Gastroesophageal sphincter (tissue), 4 donors: ENCODE data around the gene NDP. TPM values are rescaled to one million over a fixed set of nuclear protein-coding genes. Genes with fewer than 3 reads are reported as not detected.

Experiments used
- ATAC-seq: fragments of 150-250 bp; one replicate; pipeline ENCODE4 v1.9.1; 2016; ENCODE audit warnings: mild to moderate bottlenecking, moderate library complexity
- H3K27ac ChIP-seq, 4 donors: fragments of 200-600 bp; sonication (generic) in 3 of 4; 1 replicate in 3 of 4; 2 replicates in 1 of 4; pipeline ENCODE4 v1.5.1; 2016 to 2019
- H3K27me3 ChIP-seq: fragments of 200-600 bp; sonication (generic); one replicate; pipeline ENCODE4 v1.5.1; 2019
- H3K36me3 ChIP-seq, 2 donors: fragments of 200-600 bp; sonication (generic); one replicate each; pipeline ENCODE4 v1.5.1; 2019; ENCODE audit warnings: control low read depth in 1 of 2
- H3K4me1 ChIP-seq, 3 donors: fragments of 200-600 bp; sonication (generic); 1 replicate in 2 of 3; 2 replicates in 1 of 3; pipeline ENCODE4 v1.5.1; 2016 to 2019; ENCODE audit warnings: control low read depth in 2 of 3
- H3K4me3 ChIP-seq, 2 donors: fragments of 200-600 bp; sonication (generic); one replicate each; pipeline ENCODE4 v1.5.1; 2019; ENCODE audit warnings: mild to moderate bottlenecking in 1 of 2, moderate library complexity in 1 of 2
- H3K9me3 ChIP-seq, 3 donors: fragments of 200-600 bp; sonication (generic); one replicate each; pipeline ENCODE4 v1.5.1; 2017 to 2019; ENCODE audit warnings: control low read depth in 2 of 3
- CTCF ChIP-seq, 4 experiments: fragments of 200-600 bp in 2 of 4; fragments of 450-650 bp in 2 of 4; sonication (generic) in 1 of 4; IDR thresholded peaks; one replicate each; pipeline ENCODE4 v1.5.1; 2017 to 2019; ENCODE audit warnings: antibody characterized with exemption in 4 of 4, mild to moderate bottlenecking in 2 of 4, moderate library complexity in 2 of 4
- EP300 ChIP-seq: sonication (generic); formaldehyde crosslinking; IDR thresholded peaks from one replicate; pipeline ENCODE4 v1.6.1; 2017; ENCODE audit warnings: antibody characterized with exemption, mild to moderate bottlenecking
- POLR2A ChIP-seq, 2 donors: fragments of 450-650 bp; IDR thresholded peaks; one replicate each; pipeline ENCODE4 v1.6.1; 2017; ENCODE audit warnings: antibody characterized with exemption in 2 of 2, mild to moderate bottlenecking in 2 of 2, moderate library complexity in 1 of 2
- POLR2AphosphoS5 ChIP-seq: sonication (generic); formaldehyde crosslinking; IDR thresholded peaks from one replicate; pipeline ENCODE4 v1.6.1; 2017; ENCODE audit warnings: antibody characterized with exemption
- whole genome bisulfite sequencing, 2 donors: methylation state at CpG; one replicate each; pipeline ENCODE4 v1.1.5; 2018; ENCODE audit warnings: low coverage in 1 of 2; 5-methylcytosine and 5-hydroxymethylcytosine counted together
- total RNA-seq, 4 donors: library from RNA; depleted of rRNA; stranded (reverse); fragments of >200 nt; gene quantifications; one replicate each; pipeline ENCODE4 v1.1.0, GENCODE V29; 2016

NDP gene
- total RNA-seq, 4 donors from 2014 or later, result not detected

GRCh38 chrX:43974741-43975465 is 1.7 kb upstream of the NDP start:
- Histone ChIP-seq H3K9me3 (no peaks in the 10 kb centered on the region), H3K4me1 (peaks cover 0 to 6% (median 0%) of the 10 kb centered on the region in 3 donors), H3K36me3 (no peaks in the 10 kb centered on the region), H3K27me3 (no peaks in the 10 kb centered on the region), H3K27ac (no peak overlapping the region), H3K4me3 (no peak overlapping the region)
- 80 to 86% methylated on average over 2 to 4 of the region's 6 CpGs for WGBS, 2 donors
- TF ChIP-seq CTCF (IDR thresholded peaks at IDR 0.05), result no peak
- TF ChIP-seq EP300, result no peak
- no peak for TF ChIP-seq POLR2AphosphoS5
- no peak for TF ChIP-seq POLR2A (IDR thresholded peaks at IDR 0.05)
- no peak for ATAC-seq

GRCh38 chrX:43974100-43974475 is 898 bp upstream of the NDP start:
- H3K4me1 ChIP-seq, result peaks cover 0 to 6% (median 0%) of the 10 kb centered on the region in 3 donors
- H3K36me3 ChIP-seq, result no peaks in the 10 kb centered on the region
- TF ChIP-seq CTCF (IDR thresholded peaks at IDR 0.05) (no peak), EP300 (no peak), POLR2AphosphoS5 (no peak), POLR2A (IDR thresholded peaks at IDR 0.05) (no peak)
- 50 to 90% methylated on average over 2 of the region's 2 CpGs for WGBS, 2 donors
- ATAC-seq, result no peak
- H3K4me3 ChIP-seq, result peak overlapping the region in 1 of 2 donors; percentile 43
- no peaks in the 10 kb centered on the region for H3K9me3 ChIP-seq
- H3K27me3 ChIP-seq, result no peaks in the 10 kb centered on the region
- no peak overlapping the region for H3K27ac ChIP-seq

- 41 to 42% methylated on average over 13 to 14 of the region's 19 CpGs for WGBS, 2 donors
- Histone ChIP-seq H3K27ac (no peak overlapping the region), H3K36me3 (no peaks in the 10 kb centered on the region), H3K4me1 (peaks cover 0 to 6% (median 0%) of the 10 kb centered on the region in 3 donors), H3K4me3 (peak overlapping the region; percentile 35 to 43), H3K9me3 (no peaks in the 10 kb centered on the region), H3K27me3 (no peaks in the 10 kb centered on the region)
- TF ChIP-seq POLR2A (IDR thresholded peaks at IDR 0.05), result no peak
- no peak for TF ChIP-seq CTCF (IDR thresholded peaks at IDR 0.05)
- TF ChIP-seq EP300, result no peak
- no peak for TF ChIP-seq POLR2AphosphoS5
- ATAC-seq, result no peak
Measured at GRCh38 chrX:43971966-43972961, 926 bp downstream of the NDP start.

- no peak for ATAC-seq
- no peaks in the 10 kb centered on the region for H3K36me3 ChIP-seq
- H3K4me3 ChIP-seq, result no peak overlapping the region
- H3K4me1 ChIP-seq, result peaks cover 0 to 6% (median 0%) of the 10 kb centered on the region in 3 donors
- H3K27ac ChIP-seq, result no peak overlapping the region
- 69 to 78% methylated on average over 3 to 5 of the region's 5 CpGs for WGBS, 2 donors
- H3K27me3 ChIP-seq, result no peaks in the 10 kb centered on the region
- H3K9me3 ChIP-seq, result no peaks in the 10 kb centered on the region
- no peak for TF ChIP-seq EP300
- no peak for TF ChIP-seq POLR2AphosphoS5
- no peak for TF ChIP-seq CTCF (IDR thresholded peaks at IDR 0.05)
Measured at GRCh38 chrX:43970528-43970927, 2.7 kb downstream of the NDP start.
